Stimulated activated effector memory CD8-positive, alpha-beta T cell treated with anti-CD3 and anti-CD28 coated beads, Interleukin-12 subunit alpha, Interleukin-12 subunit beta, amount 100 ng/mL, for 72 hours (primary cell): ENCODE measurements around the gene FOXO3.

Experiments
- ATAC-seq: fragments of 150-1000 bp; cut with Tn5 transposase; 2 replicates; pipeline ENCODE4 v1.10.0; 2021
- DNase-seq, 2 donors: peaks; one replicate each; pipeline ENCODE4 v3.0.0; 2021 to 2022; ENCODE audit warnings: low spot score in 2 of 2
- H3K27ac Mint-ChIP-seq: one replicate; pipeline ENCODE4 v1.8.0; 2022; ENCODE audit warnings: mild to moderate bottlenecking, mixed read lengths
- H3K36me3 Mint-ChIP-seq: one replicate; pipeline ENCODE4 v1.8.0; 2022; ENCODE audit warnings: mild to moderate bottlenecking, mixed read lengths
- H3K4me1 Mint-ChIP-seq: one replicate; pipeline ENCODE4 v1.8.0; 2022; ENCODE audit warnings: mixed read lengths
- H3K4me3 Mint-ChIP-seq: one replicate; pipeline ENCODE4 v1.8.0; 2022; ENCODE audit warnings: mild to moderate bottlenecking, mixed read lengths
- H3K9me3 Mint-ChIP-seq: one replicate; pipeline ENCODE4 v1.8.0; 2022; ENCODE audit warnings: mixed read lengths

FOXO3 gene

DNA sequence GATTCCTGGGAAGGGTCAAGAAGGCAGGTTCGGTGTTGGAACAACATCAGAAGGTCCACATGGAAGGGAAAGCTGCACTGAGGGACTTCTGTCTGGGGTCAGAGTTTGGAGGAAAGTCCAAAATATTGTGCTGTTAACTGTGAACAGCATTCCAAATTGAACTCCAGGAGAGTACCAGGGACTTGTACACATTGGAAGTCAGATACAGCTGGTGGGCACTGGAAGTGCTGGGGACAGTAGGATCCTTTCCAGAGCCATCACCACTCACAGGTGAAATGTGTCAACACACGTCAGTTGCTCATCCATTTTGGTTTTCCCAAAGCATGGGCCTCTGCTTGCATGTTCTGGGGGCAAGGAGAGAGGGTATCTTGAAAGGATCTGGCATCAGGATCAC lies 18.6 kb downstream of the FOXO3 start:
- Mint-ChIP-seq H3K9me3 (no peaks in the 10 kb centered on the region), H3K4me3 (no peak overlapping the region), H3K4me1 (peaks cover 87% of the 10 kb centered on the region), H3K27ac (no peak overlapping the region), H3K36me3 (peaks cover 17% of the 10 kb centered on the region)
- ATAC-seq = no peak
- no peak for DNase-seq

- no peak for DNase-seq
- ATAC-seq = peak; percentile 37
- peak overlapping the region; percentile 8 for H3K4me3 Mint-ChIP-seq
- H3K4me1 Mint-ChIP-seq = peaks cover 76% of the 10 kb centered on the region
- peaks cover 17% of the 10 kb centered on the region for H3K36me3 Mint-ChIP-seq
- peak overlapping the region; percentile 41 for H3K27ac Mint-ChIP-seq
- H3K9me3 Mint-ChIP-seq = no peaks in the 10 kb centered on the region
These were observed 19.9 kb downstream of the FOXO3 start for GRCh38 chr6:108580646-108581045.

DNA sequence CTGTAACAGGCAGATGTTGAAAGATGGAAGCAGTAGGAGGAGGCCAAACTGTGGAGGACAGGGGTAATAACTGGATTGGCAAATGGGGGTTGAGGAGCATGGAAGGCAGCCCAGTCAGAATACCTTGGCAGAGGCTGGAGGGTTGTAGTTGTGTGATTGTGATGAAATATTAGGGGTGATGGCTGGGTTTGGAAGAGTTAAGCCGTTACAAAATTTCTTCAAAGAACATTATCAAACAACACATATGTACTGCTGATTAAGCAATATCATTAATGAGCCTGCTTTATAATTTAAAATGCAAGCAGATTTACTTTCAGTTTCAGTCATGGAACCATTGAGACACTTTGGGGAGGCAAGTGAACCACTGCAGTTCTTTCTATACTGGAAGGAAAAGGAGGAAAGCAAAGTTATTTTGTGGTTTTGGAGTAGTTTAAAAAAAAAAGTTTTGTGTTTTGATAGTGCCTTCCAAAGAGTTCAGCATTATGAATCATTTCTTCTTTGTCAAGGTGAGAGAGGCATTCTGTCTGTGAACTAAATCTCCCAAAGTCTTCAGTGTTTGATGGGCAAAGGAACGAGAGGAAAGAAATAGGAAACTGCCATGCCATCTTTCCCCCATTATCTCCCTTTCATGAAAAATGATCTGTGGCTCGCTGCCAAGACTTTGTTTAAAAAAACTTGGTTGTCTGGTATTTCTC lies 20.7 kb downstream of the FOXO3 start:
- peaks cover 17% of the 10 kb centered on the region for H3K36me3 Mint-ChIP-seq
- peak overlapping the region; percentile 41 for H3K27ac Mint-ChIP-seq
- no peaks in the 10 kb centered on the region for H3K9me3 Mint-ChIP-seq
- ATAC-seq (peak; percentile 37), DNase-seq (no peak)
- peaks cover 74% of the 10 kb centered on the region for H3K4me1 Mint-ChIP-seq
- peak overlapping the region; percentile 8 for H3K4me3 Mint-ChIP-seq

DNA sequence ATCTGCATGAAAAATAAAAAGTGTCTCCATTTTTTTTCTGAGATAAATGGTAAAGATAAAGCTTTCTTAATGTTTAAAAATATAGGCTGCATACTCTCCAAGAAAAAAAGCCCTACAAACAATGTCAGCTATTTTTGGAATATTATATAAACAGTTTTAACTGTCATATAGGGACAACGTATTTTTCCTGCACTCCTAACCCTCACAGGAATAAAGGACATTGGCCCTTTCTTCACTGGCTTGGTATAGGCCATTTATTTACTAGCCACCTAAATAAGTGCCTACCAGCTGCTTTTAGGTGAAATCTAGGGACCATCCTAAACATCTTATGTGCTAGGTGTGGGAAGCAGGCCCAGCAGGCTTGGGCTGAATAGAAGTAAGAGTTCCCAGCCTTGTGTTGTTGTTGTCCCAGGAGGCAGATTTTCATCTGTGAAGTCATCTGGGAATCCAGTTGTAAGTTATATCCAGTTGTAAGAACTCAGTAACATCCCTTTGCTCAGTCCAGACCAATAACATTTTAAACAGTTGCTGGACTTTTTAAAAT lies 21.3 kb downstream of the FOXO3 start:
- ATAC-seq (no peak), DNase-seq (no peak)
- peaks cover 17% of the 10 kb centered on the region for H3K36me3 Mint-ChIP-seq
- H3K4me3 Mint-ChIP-seq = peak overlapping the region; percentile 8
- H3K4me1 Mint-ChIP-seq = peaks cover 72% of the 10 kb centered on the region
- peak overlapping the region; percentile 41 for H3K27ac Mint-ChIP-seq
- no peaks in the 10 kb centered on the region for H3K9me3 Mint-ChIP-seq

GRCh38 chr6:108582618-108583017 lies 21.9 kb downstream of the FOXO3 start:
- ATAC-seq (no peak), DNase-seq (no peak)
- H3K4me1 Mint-ChIP-seq = peaks cover 72% of the 10 kb centered on the region
- H3K9me3 Mint-ChIP-seq = no peaks in the 10 kb centered on the region
- H3K27ac Mint-ChIP-seq = no peak overlapping the region
- H3K4me3 Mint-ChIP-seq = no peak overlapping the region
- H3K36me3 Mint-ChIP-seq = peaks cover 11% of the 10 kb centered on the region

DNA sequence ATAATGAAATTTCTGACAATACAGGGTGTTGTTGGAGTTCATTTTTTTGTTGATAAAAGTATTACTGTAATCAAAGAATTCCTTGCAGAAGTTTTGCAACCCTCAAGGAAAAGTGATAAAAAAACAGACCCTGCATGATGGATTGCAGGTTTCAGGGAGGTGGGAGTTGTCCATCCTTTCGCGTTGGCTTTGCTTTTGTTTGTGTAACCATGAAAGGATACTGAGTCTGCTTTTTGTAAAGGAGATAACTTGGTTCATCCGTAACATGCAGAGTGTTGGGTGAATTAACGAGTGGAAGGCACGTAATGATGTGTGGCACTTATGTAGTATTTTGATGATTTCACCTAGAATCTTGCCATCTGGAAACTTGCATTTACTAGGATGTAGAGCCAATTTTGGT lies 23.6 kb downstream of the FOXO3 start:
- H3K27ac Mint-ChIP-seq = no peak overlapping the region
- ATAC-seq (no peak), DNase-seq (no peak)
- no peaks in the 10 kb centered on the region for H3K36me3 Mint-ChIP-seq
- no peak overlapping the region for H3K4me3 Mint-ChIP-seq
- H3K4me1 Mint-ChIP-seq = peaks cover 74% of the 10 kb centered on the region
- H3K9me3 Mint-ChIP-seq = no peaks in the 10 kb centered on the region

DNA sequence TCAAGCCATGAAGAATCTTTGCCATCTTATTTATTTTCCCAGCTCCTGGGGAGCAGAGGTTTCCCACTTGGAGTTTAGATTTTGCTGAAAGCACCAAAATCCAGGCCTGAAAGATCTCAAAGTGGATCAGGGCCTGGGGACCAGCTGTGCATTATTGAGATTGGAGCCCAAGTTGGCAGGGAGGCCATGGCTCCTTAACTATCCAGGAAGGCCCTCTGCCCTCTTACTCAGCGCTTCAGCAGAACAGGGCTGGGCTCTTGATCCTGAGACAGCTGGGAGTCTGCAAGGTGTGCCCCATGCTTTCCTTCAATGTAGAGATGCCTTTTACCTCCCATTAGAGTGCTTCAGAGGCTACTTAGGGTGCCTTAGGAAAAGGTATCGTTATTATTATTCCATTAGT lies 24.6 kb downstream of the FOXO3 start:
- Mint-ChIP-seq H3K27ac (no peak overlapping the region), H3K4me3 (no peak overlapping the region), H3K9me3 (no peaks in the 10 kb centered on the region), H3K36me3 (peaks cover 5% of the 10 kb centered on the region), H3K4me1 (peaks cover 70% of the 10 kb centered on the region)
- ATAC-seq (no peak), DNase-seq (no peak)

GRCh38 chr6:108585921-108586536 lies 25.3 kb downstream of the FOXO3 start:
- Mint-ChIP-seq H3K4me3 (no peak overlapping the region), H3K4me1 (peaks cover 67% of the 10 kb centered on the region), H3K9me3 (no peaks in the 10 kb centered on the region), H3K36me3 (peaks cover 5% of the 10 kb centered on the region), H3K27ac (no peak overlapping the region)
- ATAC-seq (no peak), DNase-seq (no peak)

DNA sequence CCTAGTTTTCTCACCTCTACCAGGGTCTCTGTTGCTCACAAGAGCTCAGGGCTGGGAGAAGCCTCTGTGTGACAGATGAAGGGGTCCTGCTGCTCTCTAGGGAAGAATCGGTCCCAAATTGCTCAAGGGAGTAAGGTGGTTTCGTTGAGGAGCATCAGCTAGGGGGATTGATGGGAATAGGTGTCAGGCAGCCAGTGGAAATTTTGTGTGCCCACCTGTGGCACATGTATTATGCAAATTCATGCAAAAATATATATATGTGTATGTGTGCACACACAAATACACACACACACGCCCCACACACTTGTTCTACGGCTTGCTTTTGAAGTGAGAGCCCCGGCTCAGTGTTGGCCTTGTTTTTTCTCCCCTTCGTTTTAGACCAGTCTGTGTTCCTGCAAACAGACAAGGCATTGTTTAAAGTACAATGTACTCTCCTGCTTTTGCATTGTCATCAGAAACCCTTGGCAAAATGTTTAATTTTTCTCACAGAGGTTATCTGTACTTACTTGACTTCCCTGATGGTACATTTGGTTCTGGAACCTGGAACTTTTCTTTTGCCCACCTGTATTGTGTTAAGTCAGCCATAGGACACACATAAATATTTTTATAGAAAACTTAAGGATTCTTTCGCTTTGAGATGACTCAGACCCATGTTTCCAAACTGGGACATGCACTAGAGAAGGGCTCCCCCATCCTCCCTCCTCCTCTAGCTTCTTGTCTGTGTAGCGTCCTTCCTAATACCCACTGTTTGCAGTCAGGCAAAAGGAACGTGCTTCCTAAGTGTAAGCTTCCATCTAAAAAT lies 26.7 kb downstream of the FOXO3 start:
- no peak overlapping the region for H3K4me3 Mint-ChIP-seq
- H3K27ac Mint-ChIP-seq = peak overlapping the region; percentile 32
- no peak for ATAC-seq
- H3K36me3 Mint-ChIP-seq = peaks cover 7% of the 10 kb centered on the region
- DNase-seq = no peak
- H3K4me1 Mint-ChIP-seq = peaks cover 72% of the 10 kb centered on the region
- H3K9me3 Mint-ChIP-seq = no peaks in the 10 kb centered on the region

DNA sequence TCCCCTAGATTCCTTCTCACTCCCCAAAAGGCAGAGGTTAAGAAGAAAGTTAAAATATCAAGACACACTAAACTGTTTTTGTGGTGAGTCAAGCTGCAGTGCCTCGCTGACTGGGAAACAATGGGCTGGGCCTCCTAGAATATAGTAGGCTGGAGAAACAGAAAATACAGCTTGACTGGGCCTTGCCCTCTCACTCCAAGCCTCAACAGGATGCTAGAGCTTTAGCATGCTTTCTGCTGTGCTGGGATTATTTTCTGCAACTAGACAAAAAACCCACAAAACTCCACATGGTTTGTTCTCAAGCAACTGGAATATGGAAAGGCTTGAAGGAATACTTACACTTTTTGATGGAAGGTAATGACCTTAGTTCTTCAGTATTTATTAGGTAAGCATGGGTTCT lies 27.9 kb downstream of the FOXO3 start:
- DNase-seq (no peak), ATAC-seq (peak; percentile 59)
- Mint-ChIP-seq H3K4me1 (peaks cover 73% of the 10 kb centered on the region), H3K9me3 (no peaks in the 10 kb centered on the region), H3K27ac (peak overlapping the region; percentile 69), H3K4me3 (no peak overlapping the region), H3K36me3 (peaks cover 12% of the 10 kb centered on the region)

- Mint-ChIP-seq H3K4me1 (peaks cover 73% of the 10 kb centered on the region), H3K36me3 (peaks cover 12% of the 10 kb centered on the region), H3K27ac (peak overlapping the region; percentile 69), H3K4me3 (no peak overlapping the region), H3K9me3 (no peaks in the 10 kb centered on the region)
- DNase-seq (no peak), ATAC-seq (peak; percentile 41)
These were observed 28.6 kb downstream of the FOXO3 start for GRCh38 chr6:108589244-108589791.

DNA sequence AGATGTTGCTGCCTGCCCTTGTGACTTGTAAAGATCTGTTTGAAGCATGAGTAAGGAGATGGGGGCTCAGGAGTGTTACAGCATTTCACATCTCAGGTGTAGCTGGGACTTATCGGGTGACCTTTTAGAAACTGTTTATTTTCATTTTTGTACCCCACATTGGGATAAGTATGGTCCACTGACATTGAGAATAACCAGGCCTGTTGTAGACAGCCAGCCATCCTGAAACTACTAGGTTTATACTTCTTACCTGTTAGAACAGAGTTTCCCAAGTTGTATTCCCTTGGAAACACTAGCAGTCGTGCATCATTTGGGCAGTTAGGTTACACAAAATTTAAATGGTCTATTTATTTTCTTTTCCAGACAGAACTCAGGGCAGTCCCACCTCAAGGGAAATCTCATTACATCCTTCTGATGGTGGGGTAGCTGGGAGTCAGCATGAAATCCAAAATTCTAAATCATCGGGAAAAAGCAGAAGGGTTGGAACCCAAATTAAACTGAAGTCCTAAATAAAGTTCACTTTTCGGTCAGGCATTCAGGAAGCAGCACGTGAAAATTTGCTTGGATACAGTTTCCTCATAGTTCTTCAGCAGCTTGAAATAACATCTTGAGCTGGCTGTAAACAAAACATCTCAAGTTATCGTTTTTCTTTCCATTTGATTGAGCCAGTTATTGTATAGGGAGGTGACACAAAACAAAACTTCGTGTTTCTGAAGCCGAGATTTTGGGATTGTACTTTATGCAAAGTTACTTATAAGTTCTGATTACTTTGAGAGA lies 30.5 kb downstream of the FOXO3 start:
- Mint-ChIP-seq H3K36me3 (peaks cover 15% of the 10 kb centered on the region), H3K9me3 (no peaks in the 10 kb centered on the region), H3K27ac (peak overlapping the region; percentile 33), H3K4me1 (peaks cover 83% of the 10 kb centered on the region), H3K4me3 (no peak overlapping the region)
- DNase-seq = no peak
- no peak for ATAC-seq

- H3K4me1 Mint-ChIP-seq = peaks cover 83% of the 10 kb centered on the region
- peaks cover 16% of the 10 kb centered on the region for H3K36me3 Mint-ChIP-seq
- DNase-seq (peak; percentile 32 to 75), ATAC-seq (peak; percentile 95)
- H3K27ac Mint-ChIP-seq = peak overlapping the region; percentile 68
- peak overlapping the region; percentile 34 for H3K4me3 Mint-ChIP-seq
- H3K9me3 Mint-ChIP-seq = no peaks in the 10 kb centered on the region
These were observed 31.9 kb downstream of the FOXO3 start for GRCh38 chr6:108592371-108593337.

GRCh38 chr6:108594151-108594550 lies 33.4 kb downstream of the FOXO3 start:
- Mint-ChIP-seq H3K36me3 (peaks cover 23% of the 10 kb centered on the region), H3K4me1 (peaks cover 83% of the 10 kb centered on the region), H3K4me3 (no peak overlapping the region), H3K9me3 (no peaks in the 10 kb centered on the region), H3K27ac (no peak overlapping the region)
- no peak for ATAC-seq
- no peak for DNase-seq
